MM.1S (cell line): ENCODE results near the gene ZNRF3.

Experiments
- DNase-seq: peaks from one replicate; pipeline ENCODE4 v3.0.0-alpha.2; 2015
- H2AFZ ChIP-seq: fragments of 300-600 bp; sonication (generic); 2 replicates; pipeline ENCODE4 v1.6.0; 2016; ENCODE audit warnings: antibody characterized with exemption, low read length
- H3F3A ChIP-seq: fragments of 300-600 bp; sonication (generic); 2 replicates; pipeline ENCODE4 v1.6.1; 2016; ENCODE audit warnings: mild to moderate bottlenecking, antibody characterized with exemption, low read length, moderate library complexity, mixed read lengths; ENCODE audit not compliant: insufficient read depth
- H3K27ac ChIP-seq: fragments of 300-600 bp; sonication (generic); 2 replicates; pipeline ENCODE4 v1.5.1; 2016; ENCODE audit warnings: mild to moderate bottlenecking, low read length
- H3K27me3 ChIP-seq: fragments of 300-600 bp; sonication (generic); replicated peaks from 2 replicates; pipeline ENCODE4 v1.6.0; 2016; ENCODE audit warnings: low read length; ENCODE audit not compliant: insufficient read depth
- H3K36me3 ChIP-seq: fragments of 300-600 bp; sonication (generic); replicated peaks from 2 replicates; pipeline ENCODE4 v1.6.1; 2016; ENCODE audit warnings: mild to moderate bottlenecking, low read length, mixed read lengths; ENCODE audit not compliant: insufficient read depth
- H3K4me1 ChIP-seq: fragments of 300-600 bp; sonication (generic); 2 replicates; pipeline ENCODE4 v1.6.1; 2016; ENCODE audit warnings: low read length, mixed read lengths
- H3K4me2 ChIP-seq: fragments of 300-600 bp; sonication (generic); 2 replicates; pipeline ENCODE4 v1.6.0; 2016; ENCODE audit warnings: low read depth, low read length
- H3K4me3 ChIP-seq: fragments of 300-600 bp; sonication (generic); 2 replicates; pipeline ENCODE4 v1.5.1; 2016; ENCODE audit warnings: low read length, mixed read lengths
- H3K79me2 ChIP-seq: fragments of 300-600 bp; sonication (generic); 2 replicates; pipeline ENCODE4 v1.6.1; 2016; ENCODE audit warnings: mixed run types, low read length, mixed read lengths
- H3K9ac ChIP-seq: fragments of 300-600 bp; sonication (generic); 2 replicates; pipeline ENCODE4 v1.6.1; 2016; ENCODE audit warnings: low read length, mixed read lengths
- H3K9me2 ChIP-seq: fragments of 300-600 bp; sonication (generic); replicated peaks from 2 replicates; pipeline ENCODE4 v1.6.1; 2016; ENCODE audit warnings: mild to moderate bottlenecking, low read length, mixed read lengths; ENCODE audit not compliant: insufficient read depth
- H3K9me3 ChIP-seq: fragments of 300-600 bp; sonication (generic); replicated peaks from 2 replicates; pipeline ENCODE4 v1.6.1; 2016; ENCODE audit warnings: mild to moderate bottlenecking, low read length, mixed read lengths; ENCODE audit not compliant: insufficient read depth
- H4K20me1 ChIP-seq: fragments of 300-600 bp; sonication (generic); 2 replicates; pipeline ENCODE4 v1.6.1; 2016; ENCODE audit warnings: mild to moderate bottlenecking, low read length, moderate library complexity, mixed read lengths; ENCODE audit not compliant: insufficient read depth
- EZH2 ChIP-seq: fragments of 300-600 bp; sonication (generic); optimal IDR thresholded peaks from 2 replicates; pipeline ENCODE3; 2017; ENCODE audit warnings: low read depth, mild to moderate bottlenecking, antibody characterized with exemption, low read length, mixed read lengths
- EZH2phosphoT487 ChIP-seq: fragments of 300-600 bp; sonication (generic); IDR thresholded peaks from 2 replicates; pipeline ENCODE4 v1.6.1; 2018; ENCODE audit warnings: antibody characterized with exemption, low read length
- TF ChIP-seq, protein P1 (sequence below): fragments of 300-600 bp; sonication (generic); IDR thresholded peaks from 2 replicates; pipeline ENCODE4 v1.5.1; 2016; ENCODE audit warnings: antibody characterized with exemption, low read length, mixed read lengths

ZNRF3 gene

DNA sequence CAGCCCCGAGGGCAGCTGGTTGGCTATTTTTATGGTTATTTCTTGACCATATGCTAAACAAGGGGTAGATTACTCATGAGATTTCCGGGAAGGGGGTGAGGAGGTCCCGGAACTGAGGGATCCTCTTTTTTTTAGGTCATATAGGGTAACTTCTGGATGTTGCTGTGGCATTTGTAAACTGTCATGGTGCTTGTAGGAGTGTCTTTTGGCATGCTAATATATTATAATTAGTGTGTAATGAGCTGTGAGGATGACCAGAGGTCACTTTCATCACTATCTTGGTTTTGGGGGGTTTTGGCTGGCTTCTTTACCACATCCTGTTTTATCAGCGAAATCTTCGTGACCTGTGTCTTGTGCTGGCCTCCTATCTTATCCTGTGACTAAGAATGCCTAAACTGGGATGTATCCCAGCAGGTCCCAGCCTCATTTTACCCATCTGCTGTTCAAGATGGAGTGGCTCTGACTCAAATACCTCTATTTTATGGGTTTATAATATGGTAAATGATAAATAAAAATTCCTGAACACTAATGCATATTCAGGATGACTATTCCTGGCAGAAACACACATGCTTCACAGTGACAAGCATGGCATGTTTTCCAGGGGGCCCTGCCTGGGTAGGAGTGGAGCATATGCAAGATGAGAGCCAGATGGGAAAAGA, 200.7 kb downstream of the ZNRF3 start:
- Histone ChIP-seq H4K20me1 (no peaks in the 10 kb centered on the region), H3K4me3 (no peak overlapping the region), H3K27ac (no peak overlapping the region), H3K9ac (no peak overlapping the region), H3K36me3 (no peaks in the 10 kb centered on the region), H3K79me2 (no peaks in the 10 kb centered on the region), H3K4me1 (no peaks in the 10 kb centered on the region), H2AFZ (no peak overlapping the region), H3F3A (no peaks in the 10 kb centered on the region), H3K9me2 (no peaks in the 10 kb centered on the region), H3K9me3 (no peaks in the 10 kb centered on the region), H3K27me3 (no peaks in the 10 kb centered on the region), H3K4me2 (no peak overlapping the region)
- TF ChIP-seq, protein P1, sequence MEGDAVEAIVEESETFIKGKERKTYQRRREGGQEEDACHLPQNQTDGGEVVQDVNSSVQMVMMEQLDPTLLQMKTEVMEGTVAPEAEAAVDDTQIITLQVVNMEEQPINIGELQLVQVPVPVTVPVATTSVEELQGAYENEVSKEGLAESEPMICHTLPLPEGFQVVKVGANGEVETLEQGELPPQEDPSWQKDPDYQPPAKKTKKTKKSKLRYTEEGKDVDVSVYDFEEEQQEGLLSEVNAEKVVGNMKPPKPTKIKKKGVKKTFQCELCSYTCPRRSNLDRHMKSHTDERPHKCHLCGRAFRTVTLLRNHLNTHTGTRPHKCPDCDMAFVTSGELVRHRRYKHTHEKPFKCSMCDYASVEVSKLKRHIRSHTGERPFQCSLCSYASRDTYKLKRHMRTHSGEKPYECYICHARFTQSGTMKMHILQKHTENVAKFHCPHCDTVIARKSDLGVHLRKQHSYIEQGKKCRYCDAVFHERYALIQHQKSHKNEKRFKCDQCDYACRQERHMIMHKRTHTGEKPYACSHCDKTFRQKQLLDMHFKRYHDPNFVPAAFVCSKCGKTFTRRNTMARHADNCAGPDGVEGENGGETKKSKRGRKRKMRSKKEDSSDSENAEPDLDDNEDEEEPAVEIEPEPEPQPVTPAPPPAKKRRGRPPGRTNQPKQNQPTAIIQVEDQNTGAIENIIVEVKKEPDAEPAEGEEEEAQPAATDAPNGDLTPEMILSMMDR, result no peak
- TF ChIP-seq EZH2, result no peak
- TF ChIP-seq EZH2phosphoT487, result no peak
- DNase-seq, result no peak

DNA sequence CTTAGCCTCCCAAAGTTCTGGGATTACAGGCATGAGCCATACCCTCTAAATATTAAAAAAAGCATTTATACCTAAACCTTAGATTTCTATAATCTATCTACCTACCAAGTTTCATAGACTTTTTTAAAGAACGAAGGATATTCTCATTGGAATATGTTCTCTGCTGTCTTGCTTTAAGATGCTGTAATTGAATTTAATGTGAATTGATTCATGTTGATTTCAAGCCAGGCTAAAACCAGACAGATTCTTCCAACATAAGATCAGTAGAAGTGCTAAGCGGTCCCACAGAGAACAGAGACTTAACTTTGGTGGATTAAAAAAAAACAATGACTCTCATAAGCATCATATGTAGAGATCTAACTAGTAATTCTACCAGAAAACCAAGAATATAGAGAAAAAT, 203.6 kb downstream of the ZNRF3 start:
- Histone ChIP-seq H4K20me1 (no peaks in the 10 kb centered on the region), H2AFZ (no peak overlapping the region), H3K9me3 (no peaks in the 10 kb centered on the region), H3K79me2 (no peaks in the 10 kb centered on the region), H3K36me3 (no peaks in the 10 kb centered on the region), H3F3A (no peaks in the 10 kb centered on the region), H3K4me1 (no peaks in the 10 kb centered on the region), H3K4me2 (no peak overlapping the region), H3K9me2 (no peaks in the 10 kb centered on the region), H3K9ac (no peak overlapping the region), H3K4me3 (no peak overlapping the region), H3K27ac (no peak overlapping the region), H3K27me3 (no peaks in the 10 kb centered on the region)
- TF ChIP-seq, protein P1, result no peak
- TF ChIP-seq EZH2 (no peak), EZH2phosphoT487 (no peak)
- no peak for DNase-seq

DNA sequence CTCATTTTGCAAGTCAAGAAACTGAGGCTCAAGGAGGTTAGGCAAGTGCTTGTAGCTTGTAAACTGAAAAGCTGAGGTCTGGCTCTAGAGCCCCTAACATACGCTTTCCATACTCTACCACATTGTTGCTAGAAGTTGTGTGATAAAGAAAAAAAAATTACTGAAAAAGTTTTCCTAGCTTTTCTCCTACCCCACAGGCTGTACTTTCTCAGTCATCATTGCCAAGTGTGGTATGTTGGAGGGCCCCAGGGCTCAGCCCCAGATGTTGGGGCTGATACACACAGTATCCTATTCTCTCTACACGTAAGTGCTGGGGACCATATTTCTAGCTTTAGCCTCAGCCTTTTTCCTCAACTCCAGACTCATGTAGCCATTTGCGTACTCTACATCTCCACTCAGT, 205.4 kb downstream of the ZNRF3 start:
- Histone ChIP-seq H3K4me1 (no peaks in the 10 kb centered on the region), H3K9ac (no peak overlapping the region), H3K9me3 (no peaks in the 10 kb centered on the region), H3K79me2 (no peaks in the 10 kb centered on the region), H3K36me3 (no peaks in the 10 kb centered on the region), H2AFZ (no peak overlapping the region), H4K20me1 (no peaks in the 10 kb centered on the region), H3K9me2 (no peaks in the 10 kb centered on the region), H3K27ac (no peak overlapping the region), H3K27me3 (no peaks in the 10 kb centered on the region), H3F3A (no peaks in the 10 kb centered on the region), H3K4me3 (no peak overlapping the region), H3K4me2 (no peak overlapping the region)
- TF ChIP-seq, protein P1, result no peak
- TF ChIP-seq EZH2 (no peak), EZH2phosphoT487 (no peak)
- DNase-seq, result no peak
